HL-60 (cell line): ENCODE results near the gene ENOX1.
"Not testable (repeated sequence)": the region's sequence is repeated elsewhere in the genome, so short reads cannot be mapped to it uniquely, and the experiment has no call there.

ENCODE experiments used
- DNase-seq, 2 experiments: peaks; one replicate each; pipeline ENCODE4 v3.0.0-alpha.2; 2010 to 2020; ENCODE audit warnings: low read depth in 1 of 2, low spot score in 1 of 2
- H3K27ac ChIP-seq: fragments of 250-450 bp; sonication (Bioruptor Pico); replicated peaks from 2 replicates; pipeline ENCODE4 v1.5.1; 2020; ENCODE audit warnings: mild to moderate bottlenecking, moderate library complexity
- H3K27me3 ChIP-seq: fragments of 250-450 bp; sonication (Bioruptor Pico); 2 replicates; pipeline ENCODE4 v1.5.1; 2021; ENCODE audit warnings: mild to moderate bottlenecking, moderate library complexity; ENCODE audit not compliant: insufficient read depth, poor library complexity, severe bottlenecking
- H3K4me3 ChIP-seq: replicated peaks from 2 replicates; pipeline ENCODE4 v1.5.1; 2011; ENCODE audit warnings: mild to moderate bottlenecking, control low read depth, low read length; ENCODE audit not compliant: insufficient read depth
- CTCF ChIP-seq: IDR thresholded peaks from one replicate; pipeline ENCODE4 v1.5.1; 2011; ENCODE audit warnings: low read length, control low read depth, inconsistent platforms; ENCODE audit not compliant: insufficient read depth
- GABPA ChIP-seq: IDR thresholded peaks from 2 replicates; pipeline ENCODE4 v1.6.1; 2012; ENCODE audit warnings: low read depth
- POLR2AphosphoS5 ChIP-seq: IDR thresholded peaks from 2 replicates; pipeline ENCODE4 v1.6.1; 2012; ENCODE audit warnings: low read depth
- SPI1 ChIP-seq: IDR thresholded peaks from 2 replicates; pipeline ENCODE4 v1.6.1; 2012; ENCODE audit warnings: low read depth, mild to moderate bottlenecking, borderline replicate concordance
- TF ChIP-seq, protein P1 (sequence below): IDR thresholded peaks from 2 replicates; pipeline ENCODE4 v1.6.1; 2012; ENCODE audit warnings: low read depth; ENCODE audit not compliant: insufficient replicate concordance

ENOX1 gene

GRCh38 chr13:43356567-43356966 lies 430.2 kb downstream of the ENOX1 start:
- peak in 1 of 2 experiments; percentile 21 for DNase-seq
- TF ChIP-seq POLR2AphosphoS5 = no peak
- TF ChIP-seq, protein P1, sequence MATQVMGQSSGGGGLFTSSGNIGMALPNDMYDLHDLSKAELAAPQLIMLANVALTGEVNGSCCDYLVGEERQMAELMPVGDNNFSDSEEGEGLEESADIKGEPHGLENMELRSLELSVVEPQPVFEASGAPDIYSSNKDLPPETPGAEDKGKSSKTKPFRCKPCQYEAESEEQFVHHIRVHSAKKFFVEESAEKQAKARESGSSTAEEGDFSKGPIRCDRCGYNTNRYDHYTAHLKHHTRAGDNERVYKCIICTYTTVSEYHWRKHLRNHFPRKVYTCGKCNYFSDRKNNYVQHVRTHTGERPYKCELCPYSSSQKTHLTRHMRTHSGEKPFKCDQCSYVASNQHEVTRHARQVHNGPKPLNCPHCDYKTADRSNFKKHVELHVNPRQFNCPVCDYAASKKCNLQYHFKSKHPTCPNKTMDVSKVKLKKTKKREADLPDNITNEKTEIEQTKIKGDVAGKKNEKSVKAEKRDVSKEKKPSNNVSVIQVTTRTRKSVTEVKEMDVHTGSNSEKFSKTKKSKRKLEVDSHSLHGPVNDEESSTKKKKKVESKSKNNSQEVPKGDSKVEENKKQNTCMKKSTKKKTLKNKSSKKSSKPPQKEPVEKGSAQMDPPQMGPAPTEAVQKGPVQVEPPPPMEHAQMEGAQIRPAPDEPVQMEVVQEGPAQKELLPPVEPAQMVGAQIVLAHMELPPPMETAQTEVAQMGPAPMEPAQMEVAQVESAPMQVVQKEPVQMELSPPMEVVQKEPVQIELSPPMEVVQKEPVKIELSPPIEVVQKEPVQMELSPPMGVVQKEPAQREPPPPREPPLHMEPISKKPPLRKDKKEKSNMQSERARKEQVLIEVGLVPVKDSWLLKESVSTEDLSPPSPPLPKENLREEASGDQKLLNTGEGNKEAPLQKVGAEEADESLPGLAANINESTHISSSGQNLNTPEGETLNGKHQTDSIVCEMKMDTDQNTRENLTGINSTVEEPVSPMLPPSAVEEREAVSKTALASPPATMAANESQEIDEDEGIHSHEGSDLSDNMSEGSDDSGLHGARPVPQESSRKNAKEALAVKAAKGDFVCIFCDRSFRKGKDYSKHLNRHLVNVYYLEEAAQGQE = no peak
- no peak for TF ChIP-seq GABPA
- TF ChIP-seq SPI1 = no peak
- peak; percentile 5 for TF ChIP-seq CTCF
- Histone ChIP-seq H3K27me3 (peaks cover 6% of the 10 kb centered on the region), H3K4me3 (no peak overlapping the region), H3K27ac (no peak overlapping the region)

GRCh38 chr13:43355774-43356173 lies 431.0 kb downstream of the ENOX1 start:
- H3K27ac ChIP-seq = no peak overlapping the region
- no peak for DNase-seq
- TF ChIP-seq GABPA (no peak), SPI1 (no peak)
- H3K4me3 ChIP-seq = no peak overlapping the region
- H3K27me3 ChIP-seq = peaks cover 3% of the 10 kb centered on the region

DNA sequence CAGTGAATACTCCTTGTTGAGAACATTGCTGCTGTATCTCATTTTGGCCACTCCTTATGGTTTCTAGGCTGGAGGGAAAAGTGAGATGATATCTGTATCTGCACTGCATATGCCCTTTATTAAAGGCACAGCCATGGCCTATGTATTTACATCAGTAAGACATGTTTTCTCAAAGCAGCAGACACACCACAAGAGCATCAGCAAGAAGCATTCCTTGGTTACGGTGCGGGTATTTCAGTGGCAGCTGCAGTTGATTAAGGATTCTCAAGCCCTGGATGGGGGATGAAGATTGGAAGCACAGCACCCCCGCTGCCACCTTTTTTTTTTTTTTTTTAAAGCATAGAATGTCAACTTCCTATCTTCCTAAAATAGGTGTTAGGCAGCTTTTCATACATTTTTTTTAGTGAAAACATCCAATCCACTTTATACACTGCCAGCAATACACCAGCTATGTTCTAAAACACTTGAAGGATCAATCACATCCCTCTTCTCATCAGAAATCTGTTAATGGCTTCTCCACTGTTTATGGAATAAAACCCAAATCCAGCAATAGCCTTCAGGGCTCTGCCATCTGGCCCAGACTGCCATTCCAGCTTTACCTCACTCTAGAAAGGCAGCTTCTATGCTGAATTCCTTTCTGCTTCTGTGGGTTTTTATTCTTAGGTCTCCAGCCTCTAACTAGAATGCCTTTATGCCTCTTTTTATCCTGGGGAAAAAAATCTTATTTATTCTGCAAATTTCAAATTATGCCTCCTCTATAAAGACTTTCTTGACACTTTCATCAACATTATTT lies 432.4 kb downstream of the ENOX1 start:
- no peak overlapping the region for H3K27ac ChIP-seq
- H3K27me3 ChIP-seq = peaks cover 2% of the 10 kb centered on the region
- no peak overlapping the region for H3K4me3 ChIP-seq
- no peak for DNase-seq
- TF ChIP-seq POLR2AphosphoS5 = no peak
- TF ChIP-seq GABPA = no peak
- TF ChIP-seq SPI1 = no peak
- TF ChIP-seq CTCF = no peak
- TF ChIP-seq, protein P1 = no peak

DNA sequence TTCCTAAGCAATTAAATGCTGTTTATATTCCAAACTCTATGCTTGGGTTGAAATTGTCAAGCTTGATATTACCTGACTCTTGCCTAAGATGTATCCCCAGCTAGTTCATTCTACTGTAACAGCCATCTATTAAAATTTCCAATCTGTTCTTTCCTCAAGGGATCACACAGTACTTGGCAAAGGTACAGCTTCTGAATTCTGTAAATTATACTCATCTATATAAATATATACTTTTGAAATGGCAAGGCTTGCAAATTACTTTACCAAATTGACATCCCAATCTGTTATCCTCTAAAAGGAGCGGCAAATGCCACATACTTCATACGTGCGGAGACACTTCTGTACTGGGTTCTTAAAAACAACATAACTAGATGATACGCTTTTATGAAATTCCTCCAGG lies 433.1 kb downstream of the ENOX1 start:
- no peak overlapping the region for H3K4me3 ChIP-seq
- H3K27ac ChIP-seq = no peak overlapping the region
- no peak for TF ChIP-seq POLR2AphosphoS5
- no peak for TF ChIP-seq CTCF
- TF ChIP-seq, protein P1 = no peak
- TF ChIP-seq SPI1 = no peak
- TF ChIP-seq GABPA = no peak
- DNase-seq = no peak
- H3K27me3 ChIP-seq = peaks cover 7% of the 10 kb centered on the region

- H3K27me3 ChIP-seq = peaks cover 11% of the 10 kb centered on the region
- H3K27ac ChIP-seq, DNase-seq, H3K4me3 ChIP-seq: not testable (repeated sequence)
Measured at GRCh38 chr13:43351612-43352011, 435.2 kb downstream of the ENOX1 start.
